Measurements from ENCODE around the gene IGFLR1.
A peak's percentile ranks its signal among the peaks of the same experiment; 100 is the strongest.
"Not testable (repeated sequence)": the region's sequence is repeated elsewhere in the genome, so short reads cannot be mapped to it uniquely, and the experiment has no call there.

IGFLR1 gene

DNA sequence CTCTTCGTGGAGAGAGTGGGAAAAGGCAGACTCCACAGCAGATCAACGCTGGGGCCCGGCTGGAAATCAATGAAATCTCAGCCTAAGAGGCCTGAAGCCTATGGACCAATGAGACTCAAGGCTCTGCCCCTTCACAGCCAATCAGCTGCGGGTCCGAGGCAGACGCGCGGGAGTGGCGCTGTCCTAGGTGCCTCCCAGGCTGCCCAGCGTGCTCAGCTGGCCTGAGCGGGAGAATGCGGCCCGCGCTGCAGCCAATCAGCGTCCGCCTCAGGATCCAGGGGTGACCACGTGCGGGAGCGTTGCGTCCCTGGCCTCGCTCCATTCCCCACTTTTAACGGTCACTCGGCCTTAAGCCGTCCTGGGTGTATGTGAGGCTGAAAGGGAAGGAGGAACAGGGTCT lies 38.0 kb downstream of the IGFLR1 start, which contains the start of gene ZBTB32:
ZBTB32 (plus strand) TSS at position 341 of the 400 bp plus-strand sequence. CDS start 10,069 bp downstream, outside the sequence.
- peak; percentile 13 for DNase-seq (ENCODE audit: low read depth)

GRCh38 chr19:35703343-35703742 lies 38.9 kb downstream of the IGFLR1 start:
- no peak for DNase-seq (ENCODE audit: low read depth)

DNA sequence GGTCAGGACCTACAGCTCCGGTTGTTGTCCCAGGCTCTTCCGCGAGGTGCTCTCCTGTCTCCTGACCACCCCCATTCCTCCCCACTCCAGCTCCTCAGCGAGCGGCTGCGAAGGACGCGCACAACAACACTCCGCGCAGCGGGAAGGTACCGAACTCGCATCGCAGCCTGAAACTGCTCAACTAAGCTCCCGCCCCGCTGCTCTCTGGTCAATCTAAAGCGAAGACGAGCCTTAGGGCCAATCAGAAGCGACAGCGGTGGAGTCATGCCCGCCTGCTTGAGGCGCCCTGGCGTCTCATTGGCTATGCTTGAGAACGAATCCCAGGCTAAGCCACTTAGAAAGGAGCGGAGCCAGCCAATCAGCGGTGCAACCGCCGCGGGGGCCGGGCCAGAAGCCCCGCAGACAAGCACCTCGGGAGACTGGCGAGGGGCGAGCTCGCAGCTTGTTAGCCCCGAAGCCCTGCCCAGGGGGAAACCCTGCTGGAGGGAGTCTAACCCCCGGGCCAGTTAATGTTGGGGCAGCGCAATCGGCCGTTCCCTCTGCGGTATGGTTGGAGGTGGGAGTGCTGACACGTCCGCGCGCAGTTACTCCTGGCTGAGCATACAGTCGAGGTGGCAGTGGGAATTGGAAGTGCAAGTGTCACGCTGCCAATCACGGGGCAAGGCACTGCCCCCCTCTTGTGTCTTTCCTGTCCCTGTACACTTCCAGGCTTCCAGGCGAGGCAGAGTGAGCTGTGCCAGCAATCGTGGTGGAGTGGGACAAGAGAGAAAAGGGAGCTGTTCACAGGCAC lies 39.8 kb downstream of the IGFLR1 start:
- peak; percentile 83 for DNase-seq (ENCODE audit: low read depth)

- no peak for DNase-seq (ENCODE audit: low read depth)
Measured at GRCh38 chr19:35696835-35697234, 45.4 kb downstream of the IGFLR1 start.

DNA sequence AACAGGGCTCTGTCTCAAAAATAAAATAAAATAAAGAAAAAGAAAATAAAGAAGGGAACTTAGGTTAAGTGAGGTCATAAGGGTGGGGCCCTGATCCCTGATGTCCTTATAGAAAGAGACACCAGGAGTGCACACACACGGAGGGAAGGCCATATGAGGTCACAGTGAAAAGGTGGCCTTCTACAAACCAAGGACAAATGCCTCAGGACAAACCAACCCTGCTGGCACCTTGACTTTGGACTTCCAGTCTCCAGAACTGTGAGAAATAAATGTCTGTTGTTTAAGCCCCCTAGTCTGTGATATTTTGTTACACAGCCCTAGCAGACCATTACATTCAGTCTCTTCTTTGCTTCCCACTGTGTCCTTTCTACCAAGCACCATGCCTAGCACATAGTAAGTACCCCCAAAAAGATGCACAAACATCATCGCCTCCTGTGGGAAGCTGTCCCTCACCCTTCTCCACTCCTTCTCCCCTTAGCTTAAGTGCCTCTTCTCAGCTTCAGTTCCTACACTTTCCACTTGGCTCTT lies 46.3 kb downstream of the IGFLR1 start:
- DNase-seq (ENCODE audit: low read depth): no peak

GRCh38 chr19:35693835-35694599 lies 48.2 kb downstream of the IGFLR1 start:
- DNase-seq (ENCODE audit: low read depth): peak; percentile 30

DNA sequence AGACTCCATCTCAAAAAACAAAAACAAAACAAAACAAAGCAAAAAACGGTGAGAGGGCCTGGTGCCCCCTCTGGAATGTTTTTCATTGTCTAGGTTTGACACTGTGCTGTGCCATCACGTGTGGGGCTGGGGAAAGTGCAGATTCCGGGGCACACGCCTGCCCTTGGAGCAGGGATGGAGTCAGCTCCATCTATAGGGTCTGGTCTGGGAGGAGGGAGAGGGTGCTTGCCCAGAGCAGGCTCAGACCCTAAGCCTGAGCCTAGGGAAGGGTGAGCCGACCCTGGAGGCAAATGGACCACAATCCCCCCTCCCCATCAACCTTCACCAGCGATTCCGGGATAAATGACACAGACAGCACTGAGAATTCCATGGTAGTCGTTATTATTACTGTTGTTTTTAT lies 48.8 kb downstream of the IGFLR1 start:
- no peak for DNase-seq (ENCODE audit: low read depth)

- DNase-seq (ENCODE audit: low read depth): no peak
Measured at GRCh38 chr19:35692010-35692409, 50.2 kb downstream of the IGFLR1 start.

DNA sequence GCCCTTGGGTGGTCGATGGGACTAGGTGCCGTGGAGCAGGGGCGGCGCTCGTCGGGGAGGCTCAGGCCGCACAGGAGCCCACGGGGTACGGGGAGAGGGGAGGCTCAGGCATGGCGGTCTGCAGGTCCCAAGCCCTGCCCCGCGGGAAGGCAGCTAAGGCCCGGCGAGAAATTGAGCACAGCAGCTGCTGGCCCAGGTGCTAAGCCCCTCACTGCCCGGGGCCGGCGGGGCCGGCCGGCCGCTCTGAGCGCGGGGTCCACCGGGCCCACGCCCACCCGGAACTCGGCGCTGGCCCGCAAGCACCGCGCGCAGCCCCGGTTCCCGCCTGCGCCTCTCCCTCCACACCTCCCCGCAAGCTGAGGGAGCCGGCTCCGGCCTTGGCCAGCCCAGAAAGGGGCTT lies 51.1 kb downstream of the IGFLR1 start:
- not testable (repeated sequence) for DNase-seq (ENCODE audit: low read depth)

DNA sequence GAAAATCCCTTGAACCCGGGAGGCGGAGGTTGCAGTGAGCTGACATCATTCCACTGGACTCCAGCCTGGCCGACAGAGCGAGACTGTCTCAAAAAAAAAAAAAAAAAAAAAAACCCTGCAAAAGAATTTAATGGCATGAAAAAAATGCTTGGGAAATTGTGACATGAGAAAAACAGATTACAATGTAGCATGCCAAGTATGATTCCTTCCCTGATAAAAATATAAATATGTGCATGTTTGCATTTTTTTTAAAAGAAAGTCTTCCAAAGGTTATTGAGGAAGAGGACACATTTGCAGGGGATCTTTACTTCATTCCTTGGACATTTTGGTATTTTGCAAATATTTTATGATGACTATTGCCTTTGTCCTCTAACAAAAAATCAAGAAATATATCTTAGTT lies 52.4 kb downstream of the IGFLR1 start:
- DNase-seq (ENCODE audit: low read depth): peak; percentile 42

Measured in GM04503 (cell line).